Subcutaneous adipose tissue (tissue), 4 donors: Measurements from ENCODE around the gene DDAH1. TPM values are rescaled to one million over a fixed set of nuclear protein-coding genes. Genes with fewer than 3 reads are reported as not detected.

Source experiments
- total RNA-seq, 4 donors: library from RNA; depleted of rRNA; stranded (reverse); fragments of >200 nt; gene quantifications; one replicate each; pipeline ENCODE4 v1.1.0, GENCODE V29; 2016
- TF ChIP-seq, protein P1 (sequence below): fragments of 450-650 bp; IDR thresholded peaks from one replicate; pipeline ENCODE4 v1.5.1; 2016; ENCODE audit warnings: low read depth, mild to moderate bottlenecking, control low read depth, antibody characterized with exemption, moderate library complexity

The DDAH1 gene
- total RNA-seq = 10 to 100 TPM; 13.9 to 27.6 (median 14.3) TPM

DNA sequence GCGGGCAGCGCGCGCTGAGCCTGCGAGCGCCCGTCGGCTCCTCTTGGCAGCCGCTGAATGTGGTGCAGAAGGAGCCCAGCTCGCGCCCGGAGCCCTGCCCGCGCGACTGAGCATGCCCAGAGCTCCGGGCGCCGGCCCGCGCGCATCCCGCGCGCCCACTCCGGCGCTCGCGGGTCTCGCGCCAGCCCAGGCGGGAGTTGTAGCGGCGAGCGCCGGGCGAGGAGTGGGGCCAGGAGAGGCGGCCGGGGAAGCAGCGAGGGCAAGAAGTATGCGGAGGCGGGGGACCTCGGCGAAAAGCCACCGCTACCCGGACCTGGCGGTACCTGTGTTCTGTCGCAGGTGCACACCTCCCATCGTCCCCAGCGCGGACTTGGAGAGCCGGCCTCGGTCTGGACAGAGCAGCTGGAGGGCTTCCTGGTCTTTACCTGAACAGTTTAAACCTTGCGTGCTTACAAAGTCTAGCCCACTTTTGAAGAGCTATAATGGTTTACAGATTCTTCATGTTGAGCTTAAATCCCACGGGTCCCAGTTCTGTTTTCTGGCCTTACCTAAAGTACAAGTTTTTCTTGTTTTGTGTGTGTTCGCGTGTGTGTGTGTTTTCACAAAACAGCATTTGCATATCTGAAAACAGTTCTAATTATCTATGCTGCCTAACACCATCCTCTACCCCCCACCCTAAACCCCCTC is at the start of gene DDAH1:
DDAH1 (minus strand) TSS at position 61 of the 687 bp plus-strand sequence. CDS start 114 bp downstream, outside the sequence.
- TF ChIP-seq, protein P1, sequence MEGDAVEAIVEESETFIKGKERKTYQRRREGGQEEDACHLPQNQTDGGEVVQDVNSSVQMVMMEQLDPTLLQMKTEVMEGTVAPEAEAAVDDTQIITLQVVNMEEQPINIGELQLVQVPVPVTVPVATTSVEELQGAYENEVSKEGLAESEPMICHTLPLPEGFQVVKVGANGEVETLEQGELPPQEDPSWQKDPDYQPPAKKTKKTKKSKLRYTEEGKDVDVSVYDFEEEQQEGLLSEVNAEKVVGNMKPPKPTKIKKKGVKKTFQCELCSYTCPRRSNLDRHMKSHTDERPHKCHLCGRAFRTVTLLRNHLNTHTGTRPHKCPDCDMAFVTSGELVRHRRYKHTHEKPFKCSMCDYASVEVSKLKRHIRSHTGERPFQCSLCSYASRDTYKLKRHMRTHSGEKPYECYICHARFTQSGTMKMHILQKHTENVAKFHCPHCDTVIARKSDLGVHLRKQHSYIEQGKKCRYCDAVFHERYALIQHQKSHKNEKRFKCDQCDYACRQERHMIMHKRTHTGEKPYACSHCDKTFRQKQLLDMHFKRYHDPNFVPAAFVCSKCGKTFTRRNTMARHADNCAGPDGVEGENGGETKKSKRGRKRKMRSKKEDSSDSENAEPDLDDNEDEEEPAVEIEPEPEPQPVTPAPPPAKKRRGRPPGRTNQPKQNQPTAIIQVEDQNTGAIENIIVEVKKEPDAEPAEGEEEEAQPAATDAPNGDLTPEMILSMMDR = no peak

DNA sequence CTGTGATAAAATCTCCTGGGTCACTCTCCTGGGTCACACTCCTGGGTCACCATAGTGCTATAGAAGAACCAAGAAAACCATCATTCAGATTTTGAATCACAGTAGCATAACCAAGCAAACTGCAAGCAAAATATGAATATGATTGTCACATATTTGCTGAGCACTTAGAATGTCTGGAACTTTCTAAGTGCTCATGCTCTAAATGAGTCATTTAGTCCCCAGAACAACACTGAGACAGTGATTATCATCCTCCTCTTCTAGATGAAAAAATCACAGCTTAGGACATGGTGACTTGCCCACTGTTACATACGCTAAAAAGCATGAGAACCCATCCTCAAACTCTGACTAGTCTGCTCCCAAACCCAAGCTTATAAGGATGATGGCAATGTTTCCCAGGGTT is 39.5 kb upstream of the DDAH1 start:
- TF ChIP-seq, protein P1 = no peak

DNA sequence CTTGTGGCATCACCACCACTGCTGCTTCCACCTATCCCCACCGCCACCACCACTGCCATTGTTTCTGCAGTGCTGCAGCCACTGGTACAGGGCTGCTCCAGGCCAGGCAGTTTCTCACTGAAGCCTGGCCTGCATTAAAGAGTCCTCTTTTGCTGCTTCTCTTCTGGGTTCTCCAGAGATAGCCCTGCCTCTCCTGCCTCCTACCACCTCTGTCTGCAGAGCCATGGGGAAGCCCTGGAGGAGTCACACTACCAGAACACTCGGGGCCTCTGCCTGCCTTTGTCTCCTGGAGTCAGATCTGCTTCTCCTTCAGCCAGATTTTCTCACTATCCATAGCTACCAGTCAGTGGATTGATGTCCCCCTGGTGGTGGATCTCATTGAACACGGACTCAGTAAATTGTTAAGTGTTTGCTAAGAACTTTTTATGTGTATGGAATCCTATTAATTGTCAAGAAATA is 37.7 kb upstream of the DDAH1 start:
- TF ChIP-seq, protein P1 = no peak

DNA sequence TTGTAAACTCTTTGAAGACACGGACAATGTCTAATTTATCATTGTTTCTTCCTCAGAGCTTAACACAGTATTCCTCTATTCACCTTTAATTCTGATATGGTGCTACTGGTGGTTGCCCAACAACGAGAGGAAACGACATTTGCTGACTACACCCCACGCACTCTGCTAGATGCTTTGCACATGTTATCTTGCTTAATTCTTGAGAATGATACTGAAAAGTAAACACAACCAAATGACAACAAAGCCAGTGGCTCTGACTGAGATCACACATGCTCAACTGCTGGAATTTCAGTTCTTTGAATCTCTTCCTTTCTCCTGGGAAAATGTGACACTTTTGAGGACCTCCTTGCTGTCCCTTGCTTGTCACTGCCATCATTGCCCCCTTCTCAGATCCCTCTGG is 37.2 kb upstream of the DDAH1 start:
- TF ChIP-seq, protein P1 = no peak

DNA sequence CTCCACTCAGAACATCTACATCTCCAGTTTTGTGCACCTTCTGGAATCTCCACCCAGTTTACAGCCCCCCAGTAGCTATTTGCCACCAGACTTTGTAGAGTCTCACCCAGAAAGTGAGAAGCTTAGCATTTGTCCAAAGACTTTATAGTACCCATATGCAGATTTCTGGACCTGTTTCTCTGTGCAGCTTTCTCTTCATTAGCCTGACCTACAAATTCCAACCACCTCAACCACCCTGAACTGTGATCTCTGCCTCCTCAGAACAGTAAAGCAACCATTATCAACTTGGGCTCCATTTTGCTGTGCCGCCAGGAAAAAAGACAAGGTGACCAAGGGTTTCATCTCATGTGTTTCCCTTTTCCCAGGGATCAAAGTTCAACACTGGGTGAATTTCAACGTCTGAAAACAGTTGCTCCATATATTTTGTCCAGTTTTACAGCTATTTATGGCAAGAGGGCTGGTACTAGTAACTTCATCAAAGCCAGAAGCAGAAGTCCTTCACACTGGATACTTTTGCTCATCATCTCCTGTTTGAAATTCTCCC is 36.5 kb upstream of the DDAH1 start:
- TF ChIP-seq, protein P1 = no peak

DNA sequence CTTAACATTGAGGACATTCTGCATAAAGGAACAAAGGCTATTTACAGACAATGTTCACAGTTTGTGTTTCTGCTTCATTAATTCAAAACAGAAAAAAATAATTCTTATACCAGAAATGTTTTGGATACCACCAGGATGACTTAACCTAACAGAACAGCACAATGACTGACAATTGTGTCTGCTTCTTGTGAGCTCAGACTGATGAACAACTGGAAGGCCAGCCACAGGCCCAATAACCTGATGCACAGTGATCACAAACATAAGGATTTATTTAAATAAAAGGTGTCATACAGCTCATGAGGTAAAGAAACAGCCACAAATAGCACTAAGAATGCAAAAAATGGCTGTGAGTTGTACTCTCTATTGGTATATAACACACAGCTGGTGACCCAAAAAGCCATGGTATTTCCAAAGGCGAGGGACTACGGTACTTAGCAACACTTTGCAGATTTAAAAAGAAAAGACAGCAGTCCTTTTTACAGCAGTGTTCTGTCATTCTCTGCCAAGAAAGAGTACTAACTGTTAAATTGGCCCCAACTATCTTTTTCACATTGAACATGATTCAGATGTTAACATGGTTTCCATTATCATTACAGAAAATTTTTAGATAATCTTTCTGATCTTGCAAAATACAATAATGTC is 32.1 kb upstream of the DDAH1 start:
- TF ChIP-seq, protein P1 = no peak

DNA sequence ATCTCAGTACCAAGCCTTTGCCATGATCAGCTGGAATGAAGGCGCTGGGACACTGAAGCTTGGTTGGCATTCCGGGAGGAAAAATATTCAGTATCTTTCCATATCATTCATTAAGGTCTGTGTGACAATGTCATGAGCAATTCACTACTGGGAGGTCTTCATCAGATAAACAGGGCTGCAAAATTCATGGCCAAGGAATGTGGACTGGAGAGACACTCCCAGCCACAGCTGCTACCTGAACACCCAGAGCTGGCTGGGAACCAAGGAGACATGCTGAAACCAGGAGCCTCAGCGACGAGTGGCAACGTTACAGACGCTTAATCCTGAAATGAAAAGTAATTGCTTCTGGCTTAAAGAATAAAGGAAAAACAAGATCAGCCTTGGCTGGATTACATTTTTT is 30.6 kb upstream of the DDAH1 start:
- TF ChIP-seq, protein P1 = no peak
